GM23338 (cell line): ENCODE results near the gene CYS1. TPM values are rescaled to one million over a fixed set of nuclear protein-coding genes. Genes with fewer than 3 reads are reported as not detected.

ENCODE experiments used
- ATAC-seq: fragments of 200-7000 bp; cut with Tn5 transposase; 3 replicates; pipeline ENCODE4 v1.9.1; 2020
- DNase-seq: peaks from one replicate; pipeline ENCODE4 v3.0.0-alpha.2; 2015; ENCODE audit warnings: low spot score
- H2AFZ ChIP-seq: fragments of 200-600 bp; sonication (generic); 2 replicates; pipeline ENCODE4 v1.8.0; 2016; ENCODE audit warnings: antibody characterized with exemption, mild to moderate bottlenecking, moderate library complexity
- H3F3A ChIP-seq: fragments of 200-600 bp; sonication (generic); replicated peaks from 2 replicates; pipeline ENCODE4 v1.8.0; 2017; ENCODE audit warnings: antibody characterized with exemption, mixed run types, low read depth
- H3K27ac ChIP-seq: fragments of 200-600 bp; sonication (generic); 2 replicates; pipeline ENCODE4 v1.6.1; 2016; ENCODE audit warnings: low read depth
- H3K27me3 ChIP-seq: fragments of 200-600 bp; sonication (generic); 2 replicates; pipeline ENCODE4 v1.8.0; 2016; ENCODE audit warnings: mild to moderate bottlenecking, mixed run types, moderate library complexity; ENCODE audit not compliant: insufficient read depth
- H3K36me3 ChIP-seq: fragments of 200-600 bp; sonication (generic); 2 replicates; pipeline ENCODE4 v1.8.0; 2016; ENCODE audit warnings: mild to moderate bottlenecking; ENCODE audit not compliant: insufficient read depth
- H3K4me1 ChIP-seq: fragments of 200-600 bp; sonication (generic); 2 replicates; pipeline ENCODE4 v1.8.0; 2016; ENCODE audit warnings: mild to moderate bottlenecking, moderate library complexity; ENCODE audit not compliant: insufficient read depth
- H3K4me2 ChIP-seq: fragments of 200-600 bp; sonication (generic); 2 replicates; pipeline ENCODE4 v1.7.1; 2017; ENCODE audit warnings: mixed run types
- H3K4me3 ChIP-seq: fragments of 200-600 bp; sonication (generic); 2 replicates; pipeline ENCODE4 v1.6.1; 2016; ENCODE audit warnings: mixed run types
- H3K79me2 ChIP-seq: fragments of 200-600 bp; sonication (generic); replicated peaks from 2 replicates; pipeline ENCODE4 v1.8.0; 2017; ENCODE audit warnings: mild to moderate bottlenecking; ENCODE audit not compliant: insufficient read depth
- H3K9me2 ChIP-seq: fragments of 200-600 bp; sonication (generic); 2 replicates; pipeline ENCODE4 v1.8.0; 2017; ENCODE audit not compliant: insufficient read depth
- H4K20me1 ChIP-seq: fragments of 200-600 bp; sonication (generic); replicated peaks from 2 replicates; pipeline ENCODE4 v1.8.0; 2017; ENCODE audit warnings: mild to moderate bottlenecking; ENCODE audit not compliant: insufficient read depth
- H3K27ac Mint-ChIP-seq: 2 replicates; pipeline ENCODE4 v1.8.0; 2020; ENCODE audit warnings: inconsistent platforms, mild to moderate bottlenecking, moderate library complexity, mixed read lengths
- H3K27me3 Mint-ChIP-seq: 3 replicates; pipeline ENCODE4 v1.8.0; 2022; ENCODE audit warnings: low read depth, mild to moderate bottlenecking, moderate library complexity, mixed read lengths, inconsistent platforms; ENCODE audit not compliant: insufficient read depth, poor library complexity
- H3K36me3 Mint-ChIP-seq: 3 replicates; pipeline ENCODE4 v1.8.0; 2021; ENCODE audit warnings: low read depth, mild to moderate bottlenecking, inconsistent platforms, moderate library complexity, mixed read lengths
- H3K4me1 Mint-ChIP-seq: 3 replicates; pipeline ENCODE4 v1.8.0; 2020; ENCODE audit warnings: mild to moderate bottlenecking, inconsistent platforms, mixed read lengths
- H3K4me3 Mint-ChIP-seq: 3 replicates; pipeline ENCODE4 v1.8.0; 2021; ENCODE audit warnings: moderate library complexity, mild to moderate bottlenecking, inconsistent platforms, mixed read lengths
- H3K9me3 Mint-ChIP-seq: 3 replicates; pipeline ENCODE4 v1.8.0; 2020; ENCODE audit warnings: moderate library complexity, mild to moderate bottlenecking, inconsistent platforms, mixed read lengths
- CTCF ChIP-seq, 2 experiments: fragments of 200-600 bp in 1 of 2; sonication (generic) in 1 of 2; conservative IDR thresholded peaks; 2 replicates each; pipeline versions ENCODE4 v1.5.1 to v1.6.1; 2016 to 2017; ENCODE audit warnings: antibody characterized with exemption in 2 of 2, low read depth in 2 of 2, mild to moderate bottlenecking in 2 of 2, moderate library complexity in 1 of 2
- EZH2phosphoT487 ChIP-seq: fragments of 200-600 bp; sonication (generic); IDR thresholded peaks from one replicate; pipeline ENCODE4 v1.8.1; 2018; ENCODE audit warnings: antibody characterized with exemption; ENCODE audit not compliant: unreplicated experiment
- NANOG ChIP-seq: IDR thresholded peaks from 2 replicates; pipeline ENCODE4 v1.6.1; 2016; ENCODE audit warnings: antibody characterized with exemption, borderline replicate concordance
- POLR2AphosphoS5 ChIP-seq: IDR thresholded peaks from 2 replicates; pipeline ENCODE4 v1.6.1; 2016; ENCODE audit warnings: antibody characterized with exemption, low read depth
- ZNF114 ChIP-seq: fragments of 250-450 bp; sonication (Bioruptor Pico); IDR thresholded peaks from 2 replicates; pipeline ENCODE4 v1.5.0; 2020; ENCODE audit warnings: mild to moderate bottlenecking, moderate library complexity
- ZNF331 ChIP-seq: fragments of 250-450 bp; sonication (Bioruptor Pico); IDR thresholded peaks from 2 replicates; pipeline ENCODE4 v1.5.0; 2020; ENCODE audit warnings: low read depth, mild to moderate bottlenecking, moderate library complexity
- ZNF462 ChIP-seq: fragments of 250-450 bp; sonication (Bioruptor Pico); IDR thresholded peaks from 2 replicates; pipeline ENCODE4 v1.5.0; 2020; ENCODE audit warnings: mild to moderate bottlenecking, moderate library complexity
- polyA plus RNA-seq: library from polyadenylated mRNA; unstranded; fragments of >200 nt; fragmentation: Nextera tagmentation; extraction: Ambion mirVana; gene quantifications from 2 replicates; pipeline ENCODE4 v1.2.1, GENCODE V29; 2016
- total RNA-seq: library from RNA; depleted of rRNA; stranded (reverse); fragments of >200 nt; shearing (Covaris generic); gene quantifications from 2 replicates; pipeline ENCODE4 v1.2.3, GENCODE V29; 2014

Gene CYS1
- total and polyA plus RNA-seq, 2 experiments from 2014 or later, result 0.31 to 0.32 TPM

DNA sequence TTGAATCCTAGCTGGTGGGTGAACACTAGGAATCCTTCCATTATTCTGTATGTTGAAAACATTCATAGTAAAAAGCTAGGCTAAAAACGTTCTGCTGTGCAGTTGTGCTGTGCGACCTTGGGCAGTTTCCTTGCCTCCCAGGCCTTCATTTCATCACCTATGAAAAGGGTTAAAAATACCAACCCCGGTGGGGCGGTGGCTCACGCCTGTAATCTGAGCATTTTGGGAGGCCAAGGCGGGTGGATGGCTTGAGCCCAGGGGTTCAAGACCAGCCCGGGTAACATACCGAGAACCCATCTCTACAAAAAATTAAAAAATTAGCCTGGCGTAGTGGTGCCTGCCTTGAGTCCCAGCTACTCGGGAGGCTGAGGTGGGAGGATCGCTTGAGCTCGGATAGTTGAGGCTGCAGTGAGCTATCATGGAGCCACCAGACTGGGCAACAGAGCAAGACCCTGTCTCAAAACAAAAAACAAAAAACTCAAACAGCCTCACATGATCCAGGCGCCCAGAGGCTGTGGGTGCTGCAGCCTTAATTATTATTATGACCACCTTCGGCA is 39.5 kb upstream of the CYS1 start (continued):
- TF ChIP-seq ZNF331 (CRISPR knock-in tag), result no peak
- TF ChIP-seq EZH2phosphoT487, result no peak
- TF ChIP-seq ZNF114 (CRISPR knock-in tag), result no peak
- no peak for TF ChIP-seq ZNF462 (CRISPR knock-in tag)
- no peak for TF ChIP-seq POLR2AphosphoS5
- no peak for TF ChIP-seq NANOG

- Histone ChIP-seq H4K20me1 (peaks cover under 1% of the 10 kb centered on the region; the same call in 1 of the 2 replicates), H3K4me3 (no peak overlapping the region), H3K4me2 (no peak overlapping the region), H3K79me2 (peaks cover 25% of the 10 kb centered on the region), H2AFZ (no peak overlapping the region), H3K9me2 (no peaks in the 10 kb centered on the region), H3K27ac (no peak overlapping the region), H3K36me3 (0 out of 2 replicates have a peak, but pooled peaks cover 7% of the 10 kb centered on the region), H3K4me1 (peaks cover 11% of the 10 kb centered on the region; the same call in 1 of the 2 replicates), H3F3A (peaks cover 19% of the 10 kb centered on the region; the same call in 1 of the 2 replicates), H3K27me3 (no peaks in the 10 kb centered on the region)
- DNase-seq (no peak), ATAC-seq (no peak)
- H3K36me3 Mint-ChIP-seq, result peaks cover 10% of the 10 kb centered on the region
- no peaks in the 10 kb centered on the region; the same call in 1 of the 3 replicates for H3K9me3 Mint-ChIP-seq
- peaks cover 6% of the 10 kb centered on the region; the same call in 2 of the 3 replicates for H3K4me1 Mint-ChIP-seq
- no peak overlapping the region; the same call in 2 of the 3 replicates for H3K4me3 Mint-ChIP-seq
- no peak overlapping the region for H3K27ac Mint-ChIP-seq
- H3K27me3 Mint-ChIP-seq, result peaks cover 9% of the 10 kb centered on the region
- TF ChIP-seq ZNF462 (CRISPR knock-in tag) (no peak), CTCF (conservative IDR thresholded peaks at IDR 0.05; ENCODE audit: low read depth in 2 of 2) (no peak), POLR2AphosphoS5 (no peak), ZNF114 (CRISPR knock-in tag) (no peak), ZNF331 (CRISPR knock-in tag) (no peak)
Observed at GRCh38 chr2:10119027-10119325, 38.8 kb upstream of the CYS1 start.
